HG03520 (cell line): ENCODE results near the gene AMER1.
A peak's percentile ranks its signal among the peaks of the same experiment; 100 is the strongest.
"Not testable (repeated sequence)": the region's sequence is repeated elsewhere in the genome, so short reads cannot be mapped to it uniquely, and the experiment has no call there.

Experiments
- ATAC-seq: cut with Tn5 transposase; IDR thresholded peaks from one replicate; pipeline ENCODE4 v1.9.1; 2021; ENCODE audit warnings: mild to moderate bottlenecking, moderate library complexity; ENCODE audit not compliant: unreplicated experiment

The AMER1 gene

DNA sequence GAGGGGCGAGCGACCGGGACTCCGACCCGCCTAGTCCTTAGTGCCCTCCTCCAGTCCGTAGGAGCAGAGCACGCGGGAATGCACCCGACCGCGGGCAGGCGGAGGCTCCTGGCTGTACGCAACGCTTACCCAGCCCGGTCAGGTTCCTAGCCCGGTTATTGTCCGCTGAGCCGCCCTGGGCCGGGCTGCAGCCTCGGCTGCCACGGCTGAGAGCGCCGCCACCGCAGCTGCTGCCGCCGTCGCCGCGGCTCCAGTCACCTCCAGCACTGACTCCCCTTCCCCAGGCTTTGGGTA lies at the start of gene AMER1:
TSS of gene AMER1 (minus strand) at position 268 of the 294 bp plus-strand sequence. CDS start 12,422 bp downstream, outside the sequence.
- ATAC-seq = peak; percentile 38

DNA sequence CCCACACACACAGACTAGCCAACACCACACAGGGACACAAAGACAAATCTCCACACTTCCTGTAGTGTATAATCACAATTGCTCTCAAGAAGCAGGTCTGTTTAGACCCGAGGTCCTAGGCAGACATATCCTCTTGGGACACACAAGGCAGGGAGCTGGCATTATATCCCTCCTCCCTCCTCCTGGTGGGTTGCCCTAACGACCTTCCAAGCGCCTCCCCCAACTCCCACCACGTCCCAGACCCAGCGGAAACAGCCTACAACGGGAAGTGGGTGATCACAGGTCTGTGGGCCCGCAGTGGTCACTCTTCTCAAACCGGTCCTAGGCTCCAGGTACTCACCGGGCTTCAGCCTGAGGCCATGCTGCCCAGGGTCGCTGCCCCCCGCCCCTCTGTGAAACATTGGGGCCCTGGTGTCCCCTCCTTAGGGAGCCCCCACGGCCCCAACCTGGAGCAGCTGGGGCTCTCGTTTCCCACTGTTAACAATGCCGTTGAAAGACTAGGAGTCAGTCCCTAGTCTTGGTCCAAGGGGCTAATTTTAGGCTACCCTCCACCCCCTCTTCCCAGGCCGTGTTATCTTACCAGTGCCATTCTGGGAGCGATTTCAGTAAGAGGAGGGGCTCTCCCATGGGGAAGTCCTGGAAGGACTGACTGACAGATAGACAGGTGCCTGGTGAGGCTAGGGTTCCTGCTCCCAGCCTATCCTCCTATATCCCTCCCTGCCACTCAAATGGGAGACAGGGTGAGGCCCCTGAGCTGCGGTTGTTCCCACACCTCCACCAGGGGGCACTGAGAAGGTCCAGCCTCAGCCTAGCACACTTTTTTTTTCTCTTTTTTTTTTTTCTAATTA lies 24.8 kb upstream of the AMER1 start, which contains the start of gene ASB12:
TSS of gene ASB12 (minus strand) at position 485 of the 848 bp plus-strand sequence. CDS start 4,957 bp downstream, outside the sequence.
- ATAC-seq = no peak

DNA sequence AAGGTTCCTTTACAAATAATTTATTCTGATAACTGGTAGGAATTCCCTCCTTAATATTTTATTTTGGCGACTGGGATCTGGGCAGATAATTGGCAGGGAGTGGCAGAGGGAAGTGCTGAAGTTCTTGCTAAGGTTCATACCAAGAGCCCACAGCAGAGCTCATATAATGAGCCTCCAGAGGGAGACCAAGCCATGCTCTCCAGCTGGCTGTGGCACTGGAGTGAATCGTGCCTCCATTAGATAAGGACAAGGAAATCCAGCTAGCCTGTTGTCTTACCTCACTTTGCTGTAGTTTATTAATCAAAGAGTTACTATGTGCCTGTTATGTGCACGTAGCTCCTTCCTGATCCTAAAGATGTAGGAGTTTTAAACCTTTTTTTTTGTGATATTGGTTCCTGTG lies 23.6 kb upstream of the AMER1 start:
- ATAC-seq = no peak

DNA sequence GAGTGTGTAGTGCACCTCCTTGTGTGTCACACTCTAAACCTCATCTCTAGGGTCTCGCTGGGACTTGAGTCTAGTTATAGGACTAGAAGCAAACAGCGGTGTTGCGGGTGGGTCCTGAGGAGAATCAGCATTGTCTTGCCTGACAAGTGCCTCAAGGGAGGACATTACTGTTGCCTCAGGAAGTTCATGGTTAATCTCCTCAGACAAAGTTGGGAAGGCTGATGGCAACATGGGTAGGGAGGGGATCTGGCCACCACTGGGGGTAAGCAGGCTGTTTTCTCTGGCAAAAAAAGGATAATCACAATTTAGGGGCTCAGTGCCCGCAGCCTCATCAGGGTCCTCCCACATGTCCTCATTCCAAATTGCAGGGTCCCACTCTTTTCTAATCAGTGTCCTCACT lies 12.5 kb upstream of the AMER1 start:
- no peak for ATAC-seq

DNA sequence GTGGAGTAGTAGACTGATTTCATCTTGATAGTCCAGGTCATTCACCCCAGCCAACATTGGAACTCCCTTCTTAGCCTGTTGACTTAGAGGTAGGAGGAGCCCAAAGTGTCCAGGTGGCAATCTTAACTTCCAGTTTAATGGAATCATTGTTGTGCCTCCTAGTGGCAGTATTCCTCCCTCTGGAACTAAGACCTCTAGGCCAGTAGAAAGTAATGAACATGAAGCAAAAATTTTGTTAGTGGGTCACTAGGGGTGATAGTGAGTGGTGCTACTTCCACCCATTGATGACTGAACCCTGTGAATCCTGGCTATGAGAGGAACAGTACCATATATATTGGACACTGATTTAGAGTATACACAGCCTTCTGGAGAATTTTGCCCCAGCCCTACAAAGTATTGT lies 8.5 kb upstream of the AMER1 start:
- ATAC-seq = not testable (repeated sequence)

DNA sequence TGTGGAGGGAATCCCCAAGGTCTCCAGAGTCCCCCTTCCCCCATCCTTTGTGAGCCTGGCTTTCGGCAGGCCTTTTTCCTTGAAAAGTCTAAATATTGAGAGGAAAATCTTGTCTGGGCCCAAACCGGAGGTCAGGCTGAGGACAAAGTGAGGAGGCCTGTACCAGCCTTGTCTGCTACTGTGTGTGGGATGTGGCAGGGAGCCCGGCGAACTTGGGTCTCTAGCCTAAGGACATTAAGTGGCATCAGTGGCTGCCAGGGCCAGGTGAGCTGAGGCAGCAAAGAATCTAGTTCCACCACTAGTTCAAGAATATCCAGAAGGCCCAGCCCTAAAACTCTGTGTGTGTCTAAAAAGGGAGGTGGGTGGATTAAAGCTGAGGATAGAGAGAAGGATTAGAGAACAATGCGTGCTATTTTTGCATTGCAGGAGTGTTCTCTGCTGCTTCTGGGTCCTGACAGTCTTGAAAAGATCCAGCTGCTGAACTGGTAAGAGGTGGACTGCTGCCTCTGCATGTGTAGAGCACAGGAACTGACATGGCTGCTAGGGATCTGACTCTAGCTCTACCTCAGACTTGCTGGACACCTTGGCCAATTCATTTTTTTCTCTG lies 1.2 kb upstream of the AMER1 start:
- no peak for ATAC-seq

DNA sequence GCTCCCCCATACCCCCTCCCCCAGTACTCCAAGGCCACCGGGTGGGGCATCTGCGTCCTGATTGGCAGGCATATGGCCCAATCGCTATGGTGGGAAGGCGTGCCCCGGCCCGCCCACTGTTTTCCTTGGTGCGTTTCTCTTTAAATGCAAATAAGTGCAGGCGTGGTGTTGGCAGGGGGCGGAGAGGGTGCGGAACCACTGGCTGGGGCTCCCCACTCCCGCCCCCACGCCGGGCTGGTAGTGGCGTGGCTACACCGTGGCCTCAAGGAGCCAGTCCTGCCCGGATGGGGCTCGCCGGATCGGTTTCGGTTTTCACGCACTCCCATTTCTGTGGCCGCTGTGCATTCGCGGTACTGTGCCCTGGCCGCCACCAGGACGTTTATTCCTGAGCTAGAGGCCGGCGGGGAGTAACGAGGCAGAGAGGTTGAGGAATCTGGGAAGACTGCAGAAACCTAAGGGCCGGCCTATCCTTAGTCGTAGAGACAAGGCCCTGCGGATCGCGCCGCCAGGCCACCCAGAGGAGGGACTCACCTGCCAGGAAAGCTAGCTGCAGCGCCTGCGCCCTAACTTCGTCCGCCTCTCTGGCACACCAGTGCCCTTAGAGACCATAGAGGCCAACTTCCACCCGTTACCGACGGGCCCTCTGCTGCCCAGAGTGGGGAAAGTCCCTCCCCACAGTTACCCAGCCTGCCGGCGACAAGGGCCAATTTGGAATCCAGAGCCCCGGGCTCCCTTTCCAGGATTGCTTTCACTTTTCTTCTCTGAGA lies 410 bp upstream of the AMER1 start:
- ATAC-seq = peak; percentile 89

DNA sequence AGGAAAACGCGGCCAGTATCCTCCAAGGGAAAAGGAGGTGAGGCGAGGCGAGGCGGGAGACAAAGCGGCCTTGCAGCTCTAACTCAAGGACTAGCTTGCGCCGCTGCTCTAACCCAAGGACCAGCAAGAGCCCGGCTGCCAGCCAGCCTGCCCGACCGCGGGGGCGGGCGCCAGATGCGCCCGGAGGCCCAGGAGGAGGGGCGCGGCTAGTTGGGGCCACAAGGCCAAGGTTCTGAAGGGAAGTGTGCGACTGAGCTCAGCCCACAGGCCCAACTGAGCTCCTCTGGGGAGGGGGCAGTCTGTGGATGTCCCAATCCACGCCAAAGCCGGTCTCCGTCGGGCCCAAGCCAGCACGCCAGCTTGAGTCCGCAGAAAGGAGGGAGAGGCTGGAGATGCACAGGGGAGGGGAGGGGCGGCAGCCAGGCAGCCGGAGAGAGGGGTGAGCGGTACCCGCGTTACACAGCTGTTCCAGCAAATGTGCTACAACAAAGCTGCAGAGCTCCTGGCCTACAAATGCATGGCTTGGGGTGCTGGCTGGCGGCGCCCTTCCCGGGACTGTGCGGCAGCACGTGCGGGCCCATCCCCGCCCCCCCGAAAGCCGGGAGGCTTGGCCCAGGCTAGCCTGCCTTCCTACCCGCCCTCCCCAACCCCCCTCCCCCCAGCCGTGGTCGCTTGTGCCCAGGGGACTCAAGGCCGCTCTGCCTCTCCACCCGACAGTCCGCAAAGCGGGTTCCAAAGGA lies 637 bp downstream of the AMER1 start:
- peak; percentile 7 for ATAC-seq

DNA sequence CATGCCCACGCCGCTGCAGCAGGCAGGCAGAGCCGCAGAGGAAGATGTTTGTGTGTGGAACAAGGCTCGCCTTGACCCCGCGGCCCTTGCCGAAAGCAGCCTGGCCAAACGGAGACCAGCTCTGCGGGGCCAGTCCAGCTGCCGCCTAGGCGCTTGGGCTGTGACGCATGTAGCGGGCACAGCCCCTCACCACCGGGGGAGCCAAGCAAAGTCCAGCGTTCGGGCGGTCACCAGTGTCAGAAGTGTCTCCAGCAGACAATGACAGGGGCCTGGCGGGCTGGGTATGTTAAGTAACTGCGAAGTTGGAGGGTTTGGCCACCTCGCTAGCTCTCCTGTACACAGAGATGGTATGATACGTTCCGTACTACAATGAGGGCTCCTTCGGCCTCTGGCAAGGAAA lies 1.3 kb downstream of the AMER1 start:
- no peak for ATAC-seq

DNA sequence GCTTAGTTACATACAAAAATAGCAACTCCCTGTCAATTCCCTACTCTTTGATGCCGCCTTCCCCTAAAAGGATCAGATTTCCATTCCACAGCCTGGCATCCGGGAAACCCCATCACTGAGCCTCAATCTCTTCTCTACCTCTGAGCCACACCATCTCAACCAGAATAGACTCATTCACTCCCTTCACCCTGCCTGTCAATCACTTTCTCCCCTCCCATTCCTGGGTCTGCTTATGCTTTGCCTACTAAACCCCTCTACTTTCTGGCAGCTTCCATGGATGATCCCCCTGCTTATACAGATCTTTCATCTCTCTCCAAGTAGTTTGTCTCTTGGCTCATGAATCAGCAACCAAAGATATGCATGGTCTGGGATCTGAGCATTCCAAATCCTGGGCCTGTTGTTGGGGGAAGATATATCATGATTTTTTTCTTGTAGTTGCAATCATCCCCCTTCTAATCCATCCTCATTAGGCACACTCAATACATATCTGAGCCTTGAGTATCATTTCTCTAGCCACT lies 2.6 kb downstream of the AMER1 start:
- no peak for ATAC-seq

DNA sequence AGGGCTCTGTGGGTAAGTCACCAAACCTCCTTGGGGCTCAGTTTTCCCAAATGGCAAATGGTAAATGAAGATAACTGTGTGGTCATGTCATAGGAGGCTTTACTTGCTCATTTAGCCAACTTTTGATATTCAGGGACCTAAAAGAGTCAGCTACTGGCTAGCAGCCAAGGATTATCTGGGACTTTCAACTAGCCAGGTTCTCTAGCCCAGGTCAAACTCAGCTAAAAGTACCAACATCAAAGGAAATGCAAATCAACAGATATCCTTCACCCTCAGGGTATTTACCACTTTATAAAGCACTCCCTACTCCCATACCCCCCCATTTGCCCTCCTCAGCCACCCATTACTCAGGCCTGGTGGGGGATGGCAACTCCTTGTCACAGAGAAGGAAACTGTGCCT lies 7.5 kb downstream of the AMER1 start:
- no peak for ATAC-seq

DNA sequence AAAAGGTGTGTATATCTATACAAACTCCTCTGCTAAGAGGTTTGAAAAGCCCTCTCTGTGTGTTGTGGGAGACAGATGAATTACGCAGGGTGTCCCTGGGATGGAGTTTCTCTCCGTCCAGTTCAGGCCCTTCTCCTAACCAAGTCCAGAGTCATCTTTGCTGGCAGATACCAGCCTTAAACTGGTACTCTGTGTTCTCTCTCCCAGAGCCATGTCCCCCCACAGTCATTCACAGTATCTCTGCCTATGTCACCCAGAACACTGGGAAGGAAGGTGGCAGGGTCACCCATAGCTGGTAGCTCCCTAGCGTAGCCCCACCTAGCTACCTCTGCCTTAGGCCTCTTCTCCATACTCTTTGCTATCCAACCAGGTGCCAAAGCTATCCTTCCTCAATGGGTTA lies 8.9 kb downstream of the AMER1 start:
- ATAC-seq = no peak

DNA sequence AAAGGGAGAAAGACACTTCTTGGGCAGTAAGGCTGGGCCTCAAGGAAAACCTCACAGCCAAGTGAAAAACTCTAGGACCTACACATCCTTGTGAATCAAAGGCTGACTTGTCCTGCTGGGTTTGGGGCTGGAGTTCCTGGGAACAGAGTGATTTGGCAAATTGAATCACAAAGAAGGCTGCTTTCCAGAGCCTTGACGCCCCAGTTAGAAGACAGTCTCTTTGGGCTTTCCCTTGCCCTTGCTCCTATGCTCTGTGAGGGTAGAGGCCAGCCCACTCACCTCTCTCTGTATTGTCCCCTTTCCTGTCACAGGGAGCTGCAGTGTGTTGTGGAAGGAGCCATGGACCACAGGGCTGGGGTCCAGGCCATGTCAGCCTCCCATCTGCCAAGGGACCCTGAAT lies 9.6 kb downstream of the AMER1 start:
- no peak for ATAC-seq

DNA sequence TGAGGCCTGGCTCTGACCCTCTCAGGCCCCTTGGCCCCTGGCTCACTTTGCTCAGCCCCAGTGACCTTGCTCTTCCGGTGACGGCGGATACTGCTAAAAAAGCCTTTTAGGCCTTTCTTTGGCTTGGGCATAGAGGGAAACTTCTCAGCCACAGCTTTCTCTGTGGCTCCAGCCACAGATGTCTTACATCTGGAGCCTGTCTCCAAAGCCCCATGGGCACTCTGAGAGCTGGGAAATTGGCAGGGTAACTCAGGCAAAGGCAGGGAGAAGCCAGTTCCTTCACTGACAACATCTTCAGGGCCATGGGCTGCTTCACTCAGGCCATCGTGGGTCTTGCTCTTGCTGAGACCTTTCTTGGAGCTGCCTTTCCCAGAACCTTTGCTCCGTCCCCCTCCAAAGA lies 12.8 kb downstream of the AMER1 start:
- no peak for ATAC-seq

DNA sequence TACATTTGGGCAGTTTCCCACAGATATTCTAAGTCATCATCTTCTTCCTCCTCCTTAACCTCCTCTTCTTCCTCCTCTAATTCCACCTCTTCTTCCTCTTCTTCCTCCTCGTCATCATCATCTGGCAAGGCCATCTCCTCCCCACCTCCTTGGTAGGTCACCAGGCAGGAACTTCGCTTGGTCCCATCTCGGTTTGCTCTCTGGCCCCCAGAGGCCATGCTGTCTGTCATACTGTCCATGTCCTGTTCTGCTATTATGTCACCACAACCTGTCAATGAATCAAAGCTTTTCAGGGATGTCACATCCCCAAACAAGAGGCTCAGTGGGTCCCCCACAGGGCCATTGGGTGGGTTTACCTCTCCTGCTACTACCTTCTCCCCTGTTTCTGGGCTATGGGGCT lies 13.5 kb downstream of the AMER1 start:
- ATAC-seq = no peak

DNA sequence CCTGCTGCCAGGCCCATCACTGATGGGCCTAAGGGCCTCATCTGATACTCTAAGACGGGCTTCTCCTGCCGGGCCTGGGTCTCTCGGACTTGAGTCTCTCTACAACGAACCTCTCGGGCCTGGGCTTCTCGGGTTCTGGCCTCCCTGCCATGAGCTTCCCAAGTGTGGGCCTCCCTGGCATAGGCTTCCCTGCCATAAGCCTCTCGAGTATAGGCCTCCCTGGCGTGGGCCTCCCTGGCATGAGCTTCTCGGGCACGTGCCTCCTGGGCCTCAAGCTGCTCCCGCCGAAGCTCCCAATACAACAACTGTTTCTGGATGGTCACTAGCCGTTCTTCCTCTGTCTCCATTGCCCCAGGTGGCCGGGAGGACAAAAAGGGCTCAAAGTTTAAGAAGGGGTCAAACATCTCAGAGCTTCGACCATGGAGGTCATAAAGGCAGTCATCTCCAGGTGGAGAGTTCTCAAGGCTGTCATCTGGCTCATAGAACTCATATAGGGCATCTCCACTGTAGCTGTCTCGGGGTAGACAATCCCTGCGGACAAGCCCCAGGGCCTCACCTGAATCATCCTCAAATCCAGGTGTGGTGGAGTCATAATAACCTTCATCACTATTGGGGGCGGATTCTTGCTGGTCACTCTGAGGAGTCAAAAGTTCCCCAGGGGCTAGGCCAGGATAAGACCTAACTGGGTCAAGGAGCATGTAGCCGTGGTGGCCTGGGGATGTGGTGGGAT lies 14.1 kb downstream of the AMER1 start:
- ATAC-seq = no peak

DNA sequence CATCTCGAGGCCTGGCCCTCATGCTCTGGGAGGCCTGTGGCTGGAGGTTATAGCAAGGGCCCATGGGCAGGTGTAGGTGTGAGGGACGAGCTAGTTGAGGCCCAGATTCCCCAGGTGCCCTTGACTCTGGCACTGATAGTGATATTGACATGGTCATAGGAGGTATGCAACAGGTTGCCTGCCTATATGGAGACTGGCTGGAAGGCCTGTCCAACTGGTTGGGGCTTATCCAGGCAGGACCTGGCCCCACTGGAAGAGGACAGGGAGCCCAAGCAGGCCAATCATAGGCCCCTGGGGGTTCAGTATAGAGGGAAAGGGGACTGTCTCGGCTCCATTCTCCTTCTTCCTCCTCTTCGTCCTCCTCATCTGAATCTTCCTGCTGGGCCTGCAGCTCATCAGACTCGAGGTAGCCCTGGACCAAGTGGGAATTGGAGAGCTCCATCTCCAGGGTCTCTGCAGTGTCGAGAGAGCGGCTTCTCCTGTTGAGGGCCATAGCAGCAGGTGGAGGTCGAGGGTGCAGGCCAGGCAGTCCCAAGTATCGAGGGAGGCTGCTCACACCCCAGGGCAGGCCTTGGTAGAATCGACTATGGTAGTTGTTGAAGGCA lies 15.3 kb downstream of the AMER1 start:
- no peak for ATAC-seq

DNA sequence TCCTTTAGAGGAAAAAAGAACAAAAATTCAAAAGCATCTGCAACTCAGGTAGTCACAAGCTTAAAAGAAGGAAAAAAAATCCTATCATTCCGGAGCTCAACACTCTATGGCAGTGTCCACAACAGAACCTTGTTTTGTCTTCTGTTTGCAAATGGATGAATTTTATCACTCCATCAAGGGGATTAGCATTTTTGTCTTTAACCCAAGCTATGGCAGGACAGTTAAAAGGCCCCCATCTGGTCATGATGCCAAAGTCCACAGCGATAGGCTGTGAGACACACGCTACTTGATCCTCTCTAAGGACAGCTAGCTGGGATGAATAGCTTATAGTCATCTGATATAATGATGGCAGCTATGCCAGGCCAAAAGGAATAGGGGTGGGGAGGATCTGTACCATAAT lies 16.6 kb downstream of the AMER1 start:
- ATAC-seq = no peak

DNA sequence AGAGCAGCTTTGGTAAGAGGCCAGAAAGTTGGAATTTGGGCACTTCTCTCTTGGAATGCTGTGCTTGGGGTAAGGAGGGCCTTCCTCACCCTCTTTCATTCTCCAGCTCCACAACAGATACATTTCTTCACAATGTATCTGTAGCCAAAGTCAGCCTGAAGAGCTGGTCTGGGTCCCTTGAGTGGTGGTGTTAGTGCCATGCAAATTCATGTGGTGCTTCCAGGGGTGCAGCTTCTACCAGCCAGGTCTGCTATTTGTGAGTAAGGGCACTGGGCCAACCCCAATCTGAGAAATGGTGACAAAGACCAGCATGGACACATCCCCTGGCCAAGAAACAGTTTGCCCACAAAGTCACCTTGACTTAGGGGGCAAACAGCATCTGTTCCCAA lies 17.8 kb downstream of the AMER1 start:
- ATAC-seq = no peak
